Stomach (tissue), 4 donors: Measurements from ENCODE around the gene SPARC.

Source experiments
- CTCF ChIP-seq, 7 experiments: fragments of 450-650 bp in 4 of 7; fragments of 200-600 bp in 3 of 7; sonication (generic) in 3 of 7; IDR thresholded peaks; one replicate each; pipeline ENCODE4 v1.5.1; 2016 to 2019; ENCODE audit warnings: antibody characterized with exemption in 7 of 7, control low read depth in 2 of 7, mild to moderate bottlenecking in 1 of 7
- EP300 ChIP-seq: sonication (generic); formaldehyde crosslinking; IDR thresholded peaks from one replicate; pipeline ENCODE4 v1.6.1; 2017; ENCODE audit warnings: antibody characterized with exemption
- POLR2A ChIP-seq, 4 donors: fragments of 450-650 bp; IDR thresholded peaks; one replicate each; pipeline ENCODE4 v1.6.1; 2016; ENCODE audit warnings: antibody characterized with exemption in 4 of 4, control low read depth in 2 of 4, mild to moderate bottlenecking in 1 of 4, moderate library complexity in 1 of 4
- POLR2AphosphoS5 ChIP-seq, 3 donors: sonication (generic); formaldehyde crosslinking; IDR thresholded peaks; one replicate each; pipeline ENCODE4 v1.6.1; 2016; ENCODE audit warnings: antibody characterized with exemption in 3 of 3

DNA sequence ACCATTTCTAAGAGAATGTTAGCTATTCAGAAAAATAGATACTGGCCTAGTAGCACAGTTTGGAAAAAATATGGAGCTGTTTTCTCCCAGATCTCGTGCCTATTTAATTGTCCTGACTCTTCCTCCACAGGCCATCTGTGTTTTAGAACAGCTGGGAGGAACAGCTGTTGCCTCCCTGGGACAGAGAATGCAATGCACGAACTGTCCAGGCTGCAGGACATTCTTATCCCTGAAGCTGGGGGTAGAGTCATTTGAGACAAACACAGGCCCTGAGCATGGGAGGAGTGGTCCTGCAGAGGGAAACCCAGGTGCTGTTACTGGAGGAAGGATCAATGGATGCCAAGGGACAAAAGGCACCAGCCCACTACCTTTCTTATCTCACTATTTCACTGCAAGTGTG, 20.9 kb upstream of the SPARC start:
- TF ChIP-seq CTCF (IDR thresholded peaks at IDR 0.05), result no peak
- no peak for TF ChIP-seq POLR2A (IDR thresholded peaks at IDR 0.05)
- TF ChIP-seq POLR2AphosphoS5 (IDR thresholded peaks at IDR 0.05), result no peak
- TF ChIP-seq EP300, result no peak
